Activated CD8-positive, alpha-beta memory T cell treated with anti-CD3 and anti-CD28 coated beads, Interleukin-2, amount 50 U/mL, for 24 hours (primary cell): ENCODE results near the gene ERCC4.
"Not testable (repeated sequence)": the region's sequence is repeated elsewhere in the genome, so short reads cannot be mapped to it uniquely, and the experiment has no call there.

Experiments
- DNase-seq: peaks from one replicate; pipeline ENCODE4 v3.0.0-alpha.2; 2020; ENCODE audit errors: extremely low read depth

The ERCC4 gene

DNA sequence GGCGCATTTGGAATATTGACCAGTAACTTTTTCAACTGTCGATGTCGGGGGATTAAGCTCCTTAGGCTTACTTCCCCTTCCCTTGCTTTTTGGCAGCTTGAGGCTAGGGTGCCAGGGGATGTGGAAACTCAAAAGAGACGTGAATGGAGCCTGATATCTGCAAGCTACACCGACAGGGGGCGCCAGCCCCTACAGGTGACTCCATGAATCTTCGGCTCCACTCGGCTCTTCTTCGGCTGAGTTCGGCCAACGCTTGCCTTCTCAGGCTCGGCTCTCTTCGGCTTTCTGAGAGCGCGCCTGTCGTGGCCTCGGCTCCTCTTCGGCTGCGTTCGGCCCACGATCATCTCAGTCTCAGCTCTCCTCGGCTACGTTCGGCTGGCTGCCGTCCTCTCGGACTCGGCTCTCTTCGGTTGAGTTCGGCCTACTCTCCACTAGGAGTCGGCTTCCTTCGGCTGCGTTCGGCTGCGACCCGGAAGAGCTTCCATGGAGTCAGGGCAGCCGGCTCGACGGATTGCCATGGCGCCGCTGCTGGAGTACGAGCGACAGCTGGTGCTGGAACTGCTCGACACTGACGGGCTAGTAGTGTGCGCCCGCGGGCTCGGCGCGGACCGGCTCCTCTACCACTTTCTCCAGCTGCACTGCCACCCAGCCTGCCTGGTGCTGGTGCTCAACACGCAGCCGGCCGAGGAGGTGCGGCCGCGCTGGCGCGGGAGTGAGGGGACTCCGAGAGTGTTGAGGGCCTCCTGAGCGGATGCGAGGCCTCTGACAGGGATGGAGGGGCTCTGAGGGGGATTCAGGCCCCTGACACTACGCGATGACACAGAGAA is at the start of gene ERCC4:
ERCC4 (plus strand) TSS at position 472 of the 827 bp plus-strand sequence; CDS start at position 484, 12 bp downstream.
- DNase-seq, result peak; percentile 97

DNA sequence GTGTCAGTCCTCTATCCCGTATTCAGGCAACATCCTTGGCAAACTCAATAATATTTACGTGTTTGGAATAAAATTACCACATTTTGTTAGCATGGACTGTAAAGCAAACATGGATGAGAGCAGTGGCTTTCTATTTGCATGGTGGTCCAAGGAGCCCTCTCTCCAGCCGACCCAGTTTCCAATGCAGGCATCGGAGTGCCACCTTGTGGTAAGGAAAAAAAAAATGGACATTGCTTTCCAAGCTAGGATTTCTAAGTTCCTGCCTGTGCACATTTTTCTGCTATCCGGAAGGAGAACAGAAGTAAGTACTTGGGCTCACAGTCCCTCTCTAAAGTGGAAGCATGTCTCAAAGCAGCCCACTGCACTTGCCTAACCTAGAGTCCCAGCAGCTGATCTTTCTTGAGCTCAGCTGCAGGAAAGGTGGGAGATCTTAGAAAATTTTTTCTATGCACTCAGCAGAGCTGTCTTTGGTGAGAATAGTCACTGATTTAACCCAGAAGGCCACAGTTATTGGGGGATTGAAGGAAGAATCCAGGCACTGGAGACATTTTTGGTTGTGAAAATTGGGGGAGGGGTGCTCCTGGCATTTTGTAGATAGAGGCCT is 46.0 kb upstream of the ERCC4 start:
- DNase-seq, result no peak

DNA sequence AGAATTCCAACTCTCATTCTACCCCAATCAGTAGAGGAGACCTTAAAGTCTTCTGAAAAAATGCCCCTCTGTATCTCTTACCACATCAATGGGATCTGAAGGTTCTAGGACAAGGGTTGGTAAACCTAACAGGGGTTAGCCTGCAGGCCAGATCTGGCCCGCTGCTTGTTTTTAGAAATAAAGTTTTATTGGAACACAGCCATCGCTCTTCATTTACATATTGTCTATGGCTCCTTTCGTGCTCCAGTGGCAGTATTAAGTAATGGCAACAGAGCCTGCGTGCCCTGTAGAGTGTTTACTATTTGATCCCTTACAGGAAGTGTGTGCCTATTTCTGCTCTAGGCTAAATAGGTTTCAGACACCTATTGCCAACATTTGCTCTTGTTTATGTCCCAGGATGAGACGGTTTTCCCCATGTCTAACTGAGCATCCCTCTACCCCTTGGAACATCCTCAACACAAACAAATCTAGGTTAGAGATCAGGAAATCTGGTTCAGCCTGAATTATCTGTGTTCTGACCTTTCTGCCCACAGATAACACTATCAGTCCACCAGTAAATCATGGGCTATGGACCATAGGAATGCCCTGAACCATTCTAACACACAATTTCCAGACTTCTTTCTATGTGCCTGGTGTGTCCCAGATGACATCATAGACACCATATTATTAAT is 44.2 kb upstream of the ERCC4 start:
- no peak for DNase-seq

DNA sequence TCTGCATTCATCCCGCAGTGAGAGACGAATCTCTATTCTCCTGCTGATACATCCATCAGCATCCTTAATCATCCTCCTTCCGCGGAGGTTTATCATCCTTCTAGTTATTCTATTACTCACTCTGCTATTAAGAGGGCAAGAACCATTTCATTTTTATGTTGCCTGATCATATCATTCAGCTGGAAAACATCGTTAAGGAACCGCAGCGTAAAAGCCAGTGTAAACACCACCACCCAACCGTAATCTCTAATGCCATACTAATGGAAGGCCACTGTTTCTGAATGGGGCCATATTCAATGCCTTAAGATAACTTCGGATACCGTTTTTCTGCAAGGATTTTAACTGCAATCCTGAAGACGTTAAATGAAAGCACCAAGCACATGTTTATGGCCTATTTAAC is 36.7 kb upstream of the ERCC4 start:
- DNase-seq, result no peak

DNA sequence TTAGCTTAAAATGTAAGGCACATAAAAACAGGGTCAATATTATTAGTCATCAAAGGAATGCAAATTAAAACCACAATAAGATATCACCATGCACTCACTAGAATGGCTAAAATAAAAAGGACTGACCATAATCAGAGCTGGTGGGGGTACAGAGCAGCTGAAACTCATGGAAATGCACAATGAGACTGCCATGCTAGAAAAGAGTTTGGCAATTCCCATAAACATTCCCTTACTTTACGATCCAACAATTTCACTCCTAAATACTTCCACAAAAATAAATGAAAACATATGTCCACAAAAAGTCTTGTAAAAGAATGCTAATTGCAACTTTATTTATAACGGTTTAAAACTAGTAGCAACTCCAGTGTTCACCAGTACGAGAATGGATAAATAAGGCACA is 36.1 kb upstream of the ERCC4 start:
- DNase-seq, result no peak

DNA sequence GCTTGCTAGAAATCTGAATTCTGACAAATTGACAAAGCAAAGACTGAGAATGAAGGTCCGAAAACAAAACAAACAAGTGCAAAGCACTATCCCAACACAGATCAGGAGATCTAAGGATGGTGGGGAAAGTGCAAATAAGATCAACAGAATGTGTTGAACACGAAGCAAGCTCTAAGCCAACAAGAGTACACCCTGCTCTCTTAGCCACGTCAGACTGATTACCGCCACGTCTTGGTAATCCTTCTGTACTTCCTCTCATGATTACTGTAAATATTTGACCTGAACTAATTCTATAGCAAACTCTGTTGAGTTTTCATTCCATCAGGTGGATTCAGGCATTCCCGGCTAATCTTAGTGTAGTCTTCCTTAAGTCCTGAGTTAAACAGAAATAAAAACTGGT is 34.3 kb upstream of the ERCC4 start:
- no peak for DNase-seq

DNA sequence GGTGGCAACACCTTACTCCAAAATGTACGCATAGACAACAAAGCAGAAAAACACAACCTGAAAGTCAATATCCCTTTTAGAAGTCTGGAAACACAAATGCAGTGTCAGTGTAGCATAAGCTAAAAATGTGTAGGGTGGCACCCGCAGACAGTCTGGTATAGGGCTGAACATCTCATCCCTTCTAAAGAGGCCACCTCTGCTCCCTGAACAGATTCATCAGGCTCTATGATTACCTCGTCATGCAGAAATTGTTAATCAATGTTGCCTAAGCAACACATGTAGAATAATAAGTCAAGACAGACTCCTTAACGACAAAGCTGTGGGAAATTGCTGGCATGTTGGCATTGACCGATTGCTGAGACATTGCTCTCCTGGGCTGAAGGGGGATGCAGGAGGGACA is 33.3 kb upstream of the ERCC4 start:
- DNase-seq, result no peak

DNA sequence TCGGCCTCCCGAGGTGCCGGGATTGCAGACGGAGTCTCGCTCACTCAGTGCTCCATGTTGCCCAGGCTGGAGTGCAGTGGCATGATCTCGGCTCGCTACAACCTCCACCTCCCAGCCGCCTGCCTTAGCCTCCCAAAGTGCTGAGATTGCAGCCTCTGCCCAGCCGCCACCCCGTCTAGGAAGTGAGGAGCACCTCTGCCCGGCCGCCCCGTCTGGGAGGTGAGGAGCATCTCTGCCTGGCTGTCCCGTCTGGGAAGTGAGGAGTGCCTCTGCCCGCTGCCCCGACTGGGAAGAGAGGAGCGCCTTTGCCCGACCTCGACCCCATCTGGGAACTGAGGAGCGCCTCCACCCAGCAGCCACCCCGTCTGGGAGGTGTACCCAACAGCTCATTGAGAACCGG is 30.6 kb upstream of the ERCC4 start:
- DNase-seq, result not testable (repeated sequence)

DNA sequence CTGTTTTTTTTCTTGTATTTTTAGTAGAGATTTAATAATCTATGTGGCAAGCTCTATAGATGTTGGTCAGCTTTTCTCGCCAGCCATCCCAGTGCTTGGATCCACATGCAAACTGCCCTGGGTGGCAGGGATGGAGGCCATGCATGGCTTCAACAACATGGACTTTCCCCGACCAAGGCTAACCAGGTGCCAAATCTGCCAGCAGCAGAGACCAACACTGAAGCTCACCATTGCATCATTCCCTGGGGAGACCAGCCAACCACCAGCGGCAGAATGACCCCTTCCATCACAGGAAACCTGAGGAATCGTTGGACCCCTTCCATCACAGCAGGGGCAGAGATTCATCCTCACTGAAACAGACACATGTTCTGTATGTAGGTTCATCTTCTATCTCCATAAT is 27.7 kb upstream of the ERCC4 start:
- no peak for DNase-seq

DNA sequence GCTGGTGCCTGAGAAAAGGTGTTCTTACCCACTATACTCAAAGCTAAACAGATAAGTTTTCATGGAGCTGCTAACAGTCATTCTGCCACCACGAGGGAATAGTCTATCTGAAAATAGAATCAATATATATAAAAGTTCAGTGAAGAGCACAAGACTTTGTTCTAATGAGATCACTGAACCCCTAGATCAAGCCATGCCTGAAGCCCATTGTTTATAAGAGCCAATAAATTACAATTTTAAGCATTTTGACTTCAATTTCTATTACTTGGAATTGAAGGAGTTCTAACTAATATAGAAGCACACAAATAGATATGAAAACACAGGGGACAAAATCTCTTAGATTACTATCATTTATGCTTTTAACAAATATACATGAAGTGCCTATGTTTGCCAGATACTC is 24.4 kb upstream of the ERCC4 start:
- no peak for DNase-seq

DNA sequence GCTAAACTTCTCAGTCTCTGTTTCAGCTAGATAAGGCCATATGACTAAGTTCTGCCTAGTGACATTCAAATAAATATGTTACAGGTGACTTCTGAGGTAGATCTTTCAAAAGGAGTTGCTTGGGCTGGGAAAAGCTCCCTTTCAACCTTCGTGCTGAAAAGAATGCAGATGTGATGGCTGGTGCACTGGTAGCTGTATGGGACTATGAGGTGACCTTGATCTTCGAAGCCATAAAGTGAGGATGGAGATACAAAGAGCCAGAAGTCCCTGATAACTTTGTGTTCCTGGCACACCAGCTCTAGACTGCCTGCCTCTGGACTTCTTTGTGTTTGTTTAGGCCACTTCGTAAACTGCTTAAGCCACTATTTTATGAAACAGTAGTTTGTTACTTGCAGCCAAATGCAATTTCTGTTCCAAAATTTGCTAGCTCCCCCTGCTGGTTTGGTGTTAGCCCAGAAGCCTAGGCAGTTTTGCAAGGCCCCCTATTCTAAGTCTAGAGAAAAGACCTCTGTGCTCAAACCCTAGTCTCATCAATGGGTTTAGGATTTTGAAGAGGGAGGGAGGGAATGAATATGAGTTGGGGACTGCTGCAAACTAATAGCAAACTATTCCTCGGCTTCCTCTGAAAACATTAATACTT is 23.3 kb upstream of the ERCC4 start:
- DNase-seq, result no peak

DNA sequence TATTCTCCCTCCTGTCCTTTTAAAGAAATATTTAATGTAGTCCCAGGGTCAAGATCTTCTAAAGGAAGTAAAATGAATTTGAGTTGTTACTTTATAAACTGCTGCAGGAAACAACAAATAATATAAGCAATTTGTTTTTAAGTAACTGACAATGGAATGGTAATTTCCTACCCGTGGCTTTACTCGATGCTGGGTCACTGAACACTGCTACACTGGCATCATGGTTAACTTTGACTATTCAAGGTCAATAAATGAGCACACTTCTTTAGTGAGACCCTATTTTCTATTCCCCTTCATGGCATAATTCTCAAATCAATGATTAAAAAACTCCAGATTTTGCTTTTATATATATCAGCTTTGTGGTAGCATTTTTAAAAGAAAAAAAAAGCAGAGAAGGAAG is 22.1 kb upstream of the ERCC4 start:
- DNase-seq, result no peak

DNA sequence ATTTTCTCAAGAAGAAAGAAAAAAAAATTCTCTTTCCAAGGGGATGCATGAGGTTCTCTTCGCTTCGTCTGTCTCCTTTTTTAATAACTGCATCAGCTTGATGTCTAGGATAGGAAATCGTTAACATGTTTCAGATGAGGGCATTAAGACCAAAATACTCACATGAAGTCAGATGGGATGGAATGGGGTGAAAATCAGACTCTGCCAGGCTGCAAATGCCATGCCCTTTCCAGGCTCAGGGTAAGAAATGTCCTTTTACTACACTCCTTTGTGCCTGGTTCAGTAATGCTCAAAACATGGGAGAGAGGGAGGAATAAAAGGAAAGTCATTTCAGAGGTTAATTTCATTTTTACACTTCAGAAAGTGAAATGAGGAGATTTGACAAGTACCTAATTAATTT is 21.7 kb upstream of the ERCC4 start:
- DNase-seq, result no peak

DNA sequence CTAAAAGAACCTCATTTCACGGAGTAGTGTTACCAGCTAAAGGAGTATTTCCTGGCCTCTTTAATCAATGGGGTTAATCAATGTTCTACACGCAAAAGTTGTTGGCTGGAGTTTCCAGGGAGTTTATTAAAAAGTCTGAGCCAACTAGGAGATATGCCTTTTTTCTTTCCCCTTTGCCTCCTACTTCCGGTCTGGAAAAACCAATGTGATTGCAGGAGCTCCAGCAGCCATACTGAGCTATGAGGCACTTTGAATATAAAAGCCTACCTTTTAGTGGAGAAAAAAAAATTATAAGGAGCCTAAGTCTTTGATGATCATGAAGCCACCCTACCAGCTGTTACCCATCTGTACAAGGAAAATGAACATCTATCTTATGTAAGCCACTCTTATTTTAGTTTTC is 17.9 kb upstream of the ERCC4 start:
- no peak for DNase-seq

DNA sequence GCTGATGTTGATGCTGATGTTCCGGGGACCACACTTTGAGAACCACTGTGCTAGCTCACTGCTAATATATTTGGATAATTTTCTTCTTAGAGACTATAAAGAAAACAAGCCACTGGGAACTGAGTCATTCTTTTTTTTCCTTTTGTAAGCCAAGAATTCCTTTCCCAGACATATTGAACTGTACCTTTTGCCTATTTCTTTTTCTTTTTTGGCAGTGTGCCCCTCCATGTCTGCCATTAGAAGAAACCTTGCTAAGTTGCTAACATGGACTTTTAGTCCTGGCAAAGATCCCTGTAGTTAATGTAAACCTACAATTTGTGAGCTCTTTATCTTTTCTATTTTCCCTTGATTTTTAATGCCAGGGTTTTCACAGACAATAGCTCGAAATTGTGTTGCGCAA is 17.3 kb upstream of the ERCC4 start:
- no peak for DNase-seq

DNA sequence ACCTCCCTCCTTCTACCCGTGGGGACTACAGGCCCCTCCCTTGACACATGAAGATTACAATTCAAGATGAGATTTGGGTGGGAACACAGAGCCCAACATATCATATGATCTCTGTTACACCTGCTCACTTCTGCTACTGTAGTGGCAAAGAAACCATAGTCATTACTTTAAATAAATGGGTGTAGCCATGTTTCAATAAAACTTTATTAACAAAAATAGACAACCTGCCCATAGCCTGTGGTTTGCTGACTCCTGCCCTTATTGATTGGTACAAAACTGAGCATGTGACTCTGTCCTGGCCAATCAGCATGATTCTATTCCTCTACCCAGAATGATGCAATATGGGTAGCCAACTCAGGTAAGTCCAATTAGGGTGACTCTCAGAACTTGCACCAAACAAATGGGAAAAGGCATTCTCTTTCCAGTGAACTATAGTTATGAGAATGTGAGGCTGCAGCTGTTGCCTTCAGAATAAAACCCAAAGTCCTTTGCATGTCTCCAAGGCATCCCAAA is 15.7 kb upstream of the ERCC4 start:
- no peak for DNase-seq

DNA sequence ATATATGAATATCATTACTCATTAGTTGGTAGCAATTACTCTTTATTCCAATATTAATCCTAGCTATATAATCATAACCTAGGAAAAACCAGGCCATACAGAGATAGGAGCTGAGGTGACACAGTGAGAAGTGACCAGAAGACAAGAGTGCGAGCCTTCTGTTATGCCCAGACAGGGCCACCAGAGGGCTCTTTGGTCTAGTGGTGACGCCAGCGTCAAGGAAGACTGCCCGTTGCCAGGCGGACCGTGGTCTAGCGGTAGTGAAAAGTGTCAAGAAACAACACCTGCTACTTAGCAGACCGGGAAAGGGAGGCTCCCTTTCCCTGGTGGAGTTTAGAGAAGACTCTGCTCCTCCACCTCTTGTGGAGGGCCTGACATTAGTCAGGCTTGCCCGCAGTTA is 15.1 kb upstream of the ERCC4 start:
- DNase-seq, result not testable (repeated sequence)

DNA sequence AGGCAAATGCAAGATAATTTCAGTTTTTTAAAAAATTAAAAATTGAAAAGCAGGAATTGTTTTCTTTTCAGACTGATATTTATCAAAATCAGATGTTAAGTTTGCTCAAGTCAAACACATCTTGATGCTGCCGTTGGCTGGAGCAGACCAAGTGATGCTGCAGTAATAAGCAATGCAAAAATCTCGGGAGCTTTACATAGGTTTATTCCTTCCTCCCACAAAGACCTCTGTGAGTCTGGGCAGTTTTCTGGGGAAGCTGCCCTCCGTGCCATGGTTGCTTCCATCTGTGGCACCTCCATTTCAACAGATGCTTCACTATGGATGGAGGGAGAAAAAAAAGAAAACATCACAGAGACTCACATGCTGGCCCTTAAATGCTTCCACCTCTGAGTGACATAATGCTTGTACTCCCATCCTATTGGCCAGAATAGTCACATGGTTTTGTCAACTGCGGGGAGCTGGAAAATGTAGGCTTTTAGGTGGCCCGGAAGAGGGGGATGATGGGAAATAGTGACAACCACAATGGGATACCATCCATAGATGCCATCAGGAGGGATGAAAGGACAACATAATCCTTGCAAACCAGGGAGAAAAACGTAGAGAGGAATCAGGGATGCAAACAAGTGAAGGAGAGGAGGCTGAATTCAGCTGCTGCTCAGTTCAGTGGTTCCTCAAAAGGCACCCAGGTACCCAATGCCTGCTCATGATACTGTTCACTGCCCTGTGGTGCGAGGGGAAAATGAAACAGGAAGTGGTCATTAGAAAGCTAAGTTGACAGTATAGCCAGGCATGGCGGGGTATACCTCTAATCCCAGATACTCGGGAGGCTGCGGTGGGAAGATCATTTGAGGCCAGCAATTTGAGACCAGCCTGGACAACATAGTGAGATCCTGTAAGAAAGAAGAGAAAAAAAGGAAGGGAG is 13.5 kb upstream of the ERCC4 start:
- no peak for DNase-seq

DNA sequence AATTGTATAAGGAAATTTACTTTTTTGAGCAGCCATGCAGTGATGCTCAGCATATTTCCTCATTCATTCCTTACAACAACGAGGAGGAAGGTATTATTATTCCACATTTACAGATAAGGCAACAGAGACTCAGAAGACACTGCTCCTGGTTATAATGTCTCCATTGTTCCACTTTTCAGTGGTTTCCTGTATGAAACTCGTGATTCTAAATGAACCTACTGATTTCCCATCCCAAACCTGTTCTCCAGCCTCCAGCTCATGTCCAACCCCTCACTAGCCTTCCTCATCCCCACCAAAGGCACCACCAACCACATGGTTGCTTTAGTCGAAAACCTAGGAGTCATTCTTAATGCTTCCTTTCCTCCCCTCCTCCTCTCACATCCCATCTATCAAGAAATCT is 12.5 kb upstream of the ERCC4 start:
- DNase-seq, result no peak

DNA sequence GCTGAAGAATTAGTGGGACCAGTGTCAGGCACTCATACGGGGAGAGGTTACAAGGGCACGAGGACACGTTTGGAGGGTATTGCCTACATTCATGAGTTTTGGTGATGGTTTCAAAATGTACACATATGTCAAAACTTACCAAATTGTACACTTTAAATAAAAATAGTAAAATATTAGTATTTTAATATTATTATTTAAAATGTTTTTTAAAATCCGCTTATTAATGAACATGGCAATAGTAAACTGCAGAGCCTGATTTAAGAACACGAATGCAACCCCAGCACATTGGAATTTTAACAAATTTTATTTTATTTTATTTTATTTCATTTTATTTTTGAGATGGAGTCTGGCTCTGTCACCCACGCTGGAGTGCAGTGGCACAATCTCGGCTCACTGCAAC is 10.9 kb upstream of the ERCC4 start:
- DNase-seq, result no peak

DNA sequence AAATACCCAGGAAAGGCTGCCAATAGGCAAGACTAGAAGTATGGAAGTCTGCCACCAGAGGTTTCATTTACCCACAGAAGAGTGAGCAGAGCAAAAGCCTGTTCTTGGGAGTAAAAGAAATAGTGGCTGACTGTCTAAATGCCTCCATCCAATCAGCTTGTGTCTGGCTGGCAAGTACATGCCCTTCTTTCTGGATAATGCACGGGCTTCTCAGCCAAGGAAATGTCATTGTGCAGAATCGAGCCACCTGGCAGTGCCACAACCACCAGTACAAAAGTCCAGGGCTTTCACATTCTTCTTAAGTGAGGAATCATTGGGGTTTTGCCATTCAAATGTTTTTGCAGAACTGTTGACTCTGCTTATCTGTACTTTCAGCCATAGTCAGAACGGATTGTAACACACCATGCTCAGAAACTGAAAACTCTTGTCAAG is 10.1 kb upstream of the ERCC4 start:
- no peak for DNase-seq
